ENCODE data around the gene PTBP1. TPM values are rescaled to one million over a fixed set of nuclear protein-coding genes. Genes with fewer than 3 reads are reported as not detected.

Gene PTBP1
- total RNA-seq, 2 experiments from 2014 or later: 246 to 252 TPM

GRCh38 chr19:772063-772462, 25.2 kb upstream of the PTBP1 start:
- Histone ChIP-seq H3K27ac (ENCODE audit: low read depth in 1 of 2, low read length in 2 of 2) (no peak overlapping the region), H3K9me3 (ENCODE audit: control insufficient read depth in 1 of 2, insufficient read depth in 1 of 2, low read length in 2 of 2) (no peaks in the 10 kb centered on the region), H3K27me3 (ENCODE audit: control insufficient read depth in 1 of 2, insufficient read depth in 2 of 2, low read length in 2 of 2) (no peaks in the 10 kb centered on the region), H3K4me3 (ENCODE audit: low read length) (no peak overlapping the region), H3K4me1 (ENCODE audit: insufficient read depth, low read length) (no peaks in the 10 kb centered on the region), H3K36me3 (ENCODE audit: insufficient read depth, low read length) (no peaks in the 10 kb centered on the region)
- Mint-ChIP-seq H3K4me3 (no peak overlapping the region), H3K9me3 (no peaks in the 10 kb centered on the region), H3K36me3 (ENCODE audit: low read depth) (no peaks in the 10 kb centered on the region), H3K27me3 (peaks cover 9% of the 10 kb centered on the region), H3K4me1 (ENCODE audit: low read depth) (peaks cover 4% of the 10 kb centered on the region), H3K27ac (no peak overlapping the region)
- DNase-seq (peak in 1 of 14 experiments; percentile 31), ATAC-seq (ENCODE audit: poor library complexity) (no peak)
- ChIA-PET POLR2A (no interaction called here), CTCF (no interaction called here)
- intact Hi-C loops (cut with DNase I, micrococcal nuclease): loop anchor here in 1 of 2 experiments (5.0 kb wide), 1 partner anchor 90 kb away; no protein-coding TSS in a partner anchor
- TF ChIP-seq, protein P1, sequence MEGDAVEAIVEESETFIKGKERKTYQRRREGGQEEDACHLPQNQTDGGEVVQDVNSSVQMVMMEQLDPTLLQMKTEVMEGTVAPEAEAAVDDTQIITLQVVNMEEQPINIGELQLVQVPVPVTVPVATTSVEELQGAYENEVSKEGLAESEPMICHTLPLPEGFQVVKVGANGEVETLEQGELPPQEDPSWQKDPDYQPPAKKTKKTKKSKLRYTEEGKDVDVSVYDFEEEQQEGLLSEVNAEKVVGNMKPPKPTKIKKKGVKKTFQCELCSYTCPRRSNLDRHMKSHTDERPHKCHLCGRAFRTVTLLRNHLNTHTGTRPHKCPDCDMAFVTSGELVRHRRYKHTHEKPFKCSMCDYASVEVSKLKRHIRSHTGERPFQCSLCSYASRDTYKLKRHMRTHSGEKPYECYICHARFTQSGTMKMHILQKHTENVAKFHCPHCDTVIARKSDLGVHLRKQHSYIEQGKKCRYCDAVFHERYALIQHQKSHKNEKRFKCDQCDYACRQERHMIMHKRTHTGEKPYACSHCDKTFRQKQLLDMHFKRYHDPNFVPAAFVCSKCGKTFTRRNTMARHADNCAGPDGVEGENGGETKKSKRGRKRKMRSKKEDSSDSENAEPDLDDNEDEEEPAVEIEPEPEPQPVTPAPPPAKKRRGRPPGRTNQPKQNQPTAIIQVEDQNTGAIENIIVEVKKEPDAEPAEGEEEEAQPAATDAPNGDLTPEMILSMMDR (IDR thresholded peaks at IDR 0.05): no peak

DNA sequence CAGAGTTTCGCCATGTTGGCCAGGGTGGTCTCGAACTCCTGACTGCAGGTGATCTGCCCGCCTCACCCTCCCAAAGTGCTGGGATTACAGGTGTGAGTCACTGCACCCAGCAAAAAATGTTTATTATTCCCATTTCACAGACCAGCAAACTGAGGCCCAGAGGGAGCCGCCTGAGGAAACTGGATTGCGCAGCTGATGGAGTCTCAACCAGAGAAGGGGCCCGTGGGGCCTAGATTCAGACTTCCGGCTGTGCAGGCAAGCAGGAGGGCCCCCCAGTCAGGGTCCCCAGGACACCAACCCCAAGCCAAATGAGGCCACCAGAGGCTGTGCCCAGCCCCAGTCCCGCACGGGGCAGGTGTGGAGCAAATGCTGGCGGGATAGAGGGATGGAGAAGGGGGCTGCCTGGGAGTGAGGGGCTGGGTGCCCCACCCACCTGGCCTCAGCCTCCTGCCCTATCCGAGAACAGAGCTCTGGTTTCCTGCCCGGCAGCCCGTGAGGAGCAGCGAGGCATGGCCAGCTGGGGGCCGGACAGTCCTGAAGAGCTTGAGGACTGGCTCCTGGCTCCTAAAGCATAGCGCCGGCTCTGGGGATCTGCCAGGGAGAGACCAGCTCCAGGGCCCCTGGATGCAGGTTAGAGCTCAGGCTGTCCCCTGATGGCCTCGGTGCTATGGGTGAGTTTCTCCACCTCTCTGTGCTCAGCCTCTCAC, 24.4 kb upstream of the PTBP1 start:
- no peak overlapping the region for H3K27ac ChIP-seq (ENCODE audit: low read depth in 1 of 2, low read length in 2 of 2)
- Mint-ChIP-seq H3K4me3 (no peak overlapping the region), H3K27ac (no peak overlapping the region), H3K9me3 (no peaks in the 10 kb centered on the region), H3K27me3 (peaks cover 9% of the 10 kb centered on the region), H3K4me1 (ENCODE audit: low read depth) (peaks cover 4% of the 10 kb centered on the region), H3K36me3 (ENCODE audit: low read depth) (no peaks in the 10 kb centered on the region)
- no peaks in the 10 kb centered on the region for H3K36me3 ChIP-seq (ENCODE audit: insufficient read depth, low read length)
- TF ChIP-seq, protein P1 (IDR thresholded peaks at IDR 0.05): no peak
- H3K4me1 ChIP-seq (ENCODE audit: insufficient read depth, low read length): no peaks in the 10 kb centered on the region
- no peak overlapping the region for H3K4me3 ChIP-seq (ENCODE audit: low read length)
- no peaks in the 10 kb centered on the region for H3K27me3 ChIP-seq (ENCODE audit: control insufficient read depth in 1 of 2, insufficient read depth in 2 of 2, low read length in 2 of 2)
- intact Hi-C loops (cut with DNase I, micrococcal nuclease): loop anchor here in 1 of 2 experiments (5.0 kb wide), 1 partner anchor 89 kb away; no protein-coding TSS in a partner anchor
- H3K9me3 ChIP-seq (ENCODE audit: control insufficient read depth in 1 of 2, insufficient read depth in 1 of 2, low read length in 2 of 2): no peaks in the 10 kb centered on the region
- ATAC-seq (ENCODE audit: poor library complexity): no peak
- CTCF ChIA-PET: interaction anchor here (0.8 kb wide), 1 partner anchor 39 kb away, joined by 3 read pairs; no protein-coding TSS in a partner anchor
- peak in 1 of 14 experiments; percentile 21 for DNase-seq
- POLR2A ChIA-PET: no interaction called here

GRCh38 chr19:776549-776948, 20.7 kb upstream of the PTBP1 start:
- H3K27ac ChIP-seq (ENCODE audit: low read depth in 1 of 2, low read length in 2 of 2): no peak overlapping the region
- TF ChIP-seq, protein P1 (IDR thresholded peaks at IDR 0.05): no peak
- no peaks in the 10 kb centered on the region for H3K36me3 ChIP-seq (ENCODE audit: insufficient read depth, low read length)
- intact Hi-C loops (cut with DNase I, micrococcal nuclease): no loop called here
- CTCF ChIA-PET: no interaction called here
- H3K4me3 ChIP-seq (ENCODE audit: low read length): no peak overlapping the region
- DNase-seq: no peak
- Mint-ChIP-seq H3K4me3 (no peak overlapping the region), H3K36me3 (ENCODE audit: low read depth) (no peaks in the 10 kb centered on the region), H3K9me3 (no peaks in the 10 kb centered on the region), H3K27me3 (peaks cover 4% of the 10 kb centered on the region), H3K4me1 (ENCODE audit: low read depth) (no peaks in the 10 kb centered on the region), H3K27ac (no peak overlapping the region)
- POLR2A ChIA-PET: no interaction called here
- no peaks in the 10 kb centered on the region for H3K4me1 ChIP-seq (ENCODE audit: insufficient read depth, low read length)
- ATAC-seq (ENCODE audit: poor library complexity): no peak
- H3K9me3 ChIP-seq (ENCODE audit: control insufficient read depth in 1 of 2, insufficient read depth in 1 of 2, low read length in 2 of 2): peaks cover 0 to 4% of the 10 kb centered on the region in 2 experiments
- H3K27me3 ChIP-seq (ENCODE audit: control insufficient read depth in 1 of 2, insufficient read depth in 2 of 2, low read length in 2 of 2): no peaks in the 10 kb centered on the region

All from CD4-positive, alpha-beta T cell (primary cell).